ENCODE results near the gene WDR38. TPM values are rescaled to one million over a fixed set of nuclear protein-coding genes. Genes with fewer than 3 reads are reported as not detected.

Gene WDR38
- total and polyA plus RNA-seq, 9 of the 15 experiments (the other 6 are each of a cell fraction or from before 2014, with no cell fraction given), result not detected

DNA sequence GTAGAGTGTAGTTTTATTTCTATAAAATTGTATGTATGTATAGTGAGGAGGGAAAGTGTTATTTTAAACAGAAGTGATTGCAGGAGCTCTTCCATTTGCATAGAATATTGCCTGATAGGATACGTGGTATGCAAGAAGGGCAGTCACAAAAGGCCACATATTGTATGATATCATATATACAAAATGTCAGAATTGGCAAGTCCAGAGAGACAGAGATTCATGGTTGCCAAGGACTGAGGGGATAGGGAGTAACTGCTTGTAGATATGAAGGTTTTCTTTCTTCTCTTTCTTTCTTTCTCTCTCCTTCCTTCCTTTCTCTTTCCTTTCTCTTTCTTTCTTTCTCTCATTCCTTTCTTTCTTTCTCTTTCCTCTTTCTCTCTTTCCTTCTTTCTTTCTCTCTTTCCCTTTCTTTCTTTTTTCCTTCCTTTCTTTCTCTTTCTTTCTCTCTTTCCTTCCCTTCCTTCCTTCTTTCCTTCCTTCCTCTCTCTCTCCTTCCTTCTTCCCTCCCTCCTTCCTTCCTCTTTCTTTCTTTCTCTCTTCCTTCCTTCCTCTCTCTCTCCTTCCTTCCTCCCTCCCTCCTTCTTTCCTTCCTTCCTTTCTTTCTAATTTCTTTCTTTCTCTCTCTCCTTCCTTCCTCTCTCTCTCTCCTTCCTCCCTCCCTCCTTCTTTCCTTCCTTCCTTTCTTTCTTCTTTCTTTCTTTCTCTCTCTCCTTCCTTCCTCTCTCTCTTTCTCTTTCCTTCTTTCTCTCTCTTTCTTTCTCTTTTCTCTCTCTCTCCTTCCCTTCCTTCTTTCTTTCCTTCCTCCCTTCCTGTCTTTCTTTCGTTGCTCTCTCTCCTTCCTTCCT lies 24.5 kb upstream of the WDR38 start:
- intact Hi-C loops (cut with micrococcal nuclease), result no loop called here
- FAIRE-seq (no peak), ATAC-seq (no peak), DNase-seq (ENCODE audit: extremely low read depth in 1 of 4, low spot score in 3 of 4) (no peak)
- ChIA-PET POLR2A (interaction anchor here (1.0 kb wide), 1 partner anchor 17 kb away, joined by 7 read pairs; no protein-coding TSS in a partner anchor), CTCF (ENCODE audit: low intra/inter-chr PET ratio) (no interaction called here)
- no peak overlapping the region for H3K4me3 ChIP-seq
- H3K9me1 ChIP-seq (ENCODE audit: control insufficient read depth, insufficient read depth, low read length), result no peaks in the 10 kb centered on the region
- 0 out of 4 replicates have a peak, but pooled peaks of 1 of the 2 experiments have one; percentile 24 for TF ChIP-seq HDAC1 (IDR thresholded peaks at IDR 0.05)
- TF ChIP-seq ZNF174 (CRISPR knock-in tag; IDR thresholded peaks at IDR 0.05), result no peak
- TF ChIP-seq TRIM24 (IDR thresholded peaks at IDR 0.05), result 0 out of 4 replicates have a peak, but pooled peaks of 1 of the 2 experiments have one; percentile 8
- TF ChIP-seq PHB2 (IDR thresholded peaks at IDR 0.05; ENCODE audit: low read depth), result peak; percentile 14; the same call in 1 of the 2 replicates
- 0 out of 2 replicates have a peak, but pooled peaks have one; percentile 7 for TF ChIP-seq KHSRP (IDR thresholded peaks at IDR 0.05)
- no peak for TF ChIP-seq RB1 (IDR thresholded peaks at IDR 0.05; ENCODE audit: low read depth)
- TF ChIP-seq, protein P1, sequence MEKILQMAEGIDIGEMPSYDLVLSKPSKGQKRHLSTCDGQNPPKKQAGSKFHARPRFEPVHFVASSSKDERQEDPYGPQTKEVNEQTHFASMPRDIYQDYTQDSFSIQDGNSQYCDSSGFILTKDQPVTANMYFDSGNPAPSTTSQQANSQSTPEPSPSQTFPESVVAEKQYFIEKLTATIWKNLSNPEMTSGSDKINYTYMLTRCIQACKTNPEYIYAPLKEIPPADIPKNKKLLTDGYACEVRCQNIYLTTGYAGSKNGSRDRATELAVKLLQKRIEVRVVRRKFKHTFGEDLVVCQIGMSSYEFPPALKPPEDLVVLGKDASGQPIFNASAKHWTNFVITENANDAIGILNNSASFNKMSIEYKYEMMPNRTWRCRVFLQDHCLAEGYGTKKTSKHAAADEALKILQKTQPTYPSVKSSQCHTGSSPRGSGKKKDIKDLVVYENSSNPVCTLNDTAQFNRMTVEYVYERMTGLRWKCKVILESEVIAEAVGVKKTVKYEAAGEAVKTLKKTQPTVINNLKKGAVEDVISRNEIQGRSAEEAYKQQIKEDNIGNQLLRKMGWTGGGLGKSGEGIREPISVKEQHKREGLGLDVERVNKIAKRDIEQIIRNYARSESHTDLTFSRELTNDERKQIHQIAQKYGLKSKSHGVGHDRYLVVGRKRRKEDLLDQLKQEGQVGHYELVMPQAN (IDR thresholded peaks at IDR 0.05; ENCODE audit: borderline replicate concordance), result peak; percentile 45; the same call in 1 of the 2 replicates
- no peak for TF ChIP-seq ETS2 (tag; IDR thresholded peaks at IDR 0.05; ENCODE audit: borderline replicate concordance, poor library complexity, severe bottlenecking)
- TF ChIP-seq MTA1 (IDR thresholded peaks at IDR 0.05; ENCODE audit: borderline replicate concordance), result peak; percentile 88
- TF ChIP-seq ZNF785 (CRISPR knock-in tag; IDR thresholded peaks at IDR 0.05), result no peak
- TF ChIP-seq POLR2A (conservative IDR thresholded peaks at IDR 0.05), result no peak
- TF ChIP-seq, protein P2, sequence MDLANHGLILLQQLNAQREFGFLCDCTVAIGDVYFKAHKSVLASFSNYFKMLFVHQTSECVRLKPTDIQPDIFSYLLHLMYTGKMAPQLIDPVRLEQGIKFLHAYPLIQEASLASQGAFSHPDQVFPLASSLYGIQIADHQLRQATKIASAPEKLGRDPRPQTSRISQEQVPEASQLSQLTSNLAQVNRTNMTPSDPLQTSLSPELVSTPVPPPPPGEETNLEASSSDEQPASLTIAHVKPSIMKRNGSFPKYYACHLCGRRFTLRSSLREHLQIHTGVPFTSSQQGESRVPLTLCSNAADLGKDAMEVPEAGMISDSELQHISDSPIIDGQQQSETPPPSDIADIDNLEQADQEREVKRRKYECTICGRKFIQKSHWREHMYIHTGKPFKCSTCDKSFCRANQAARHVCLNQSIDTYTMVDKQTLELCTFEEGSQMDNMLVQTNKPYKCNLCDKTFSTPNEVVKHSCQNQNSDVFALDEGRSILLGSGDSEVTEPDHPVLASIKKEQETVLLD (IDR thresholded peaks at IDR 0.05), result peak; percentile 75; the same call in 1 of the 2 replicates
- TF ChIP-seq, protein P3, sequence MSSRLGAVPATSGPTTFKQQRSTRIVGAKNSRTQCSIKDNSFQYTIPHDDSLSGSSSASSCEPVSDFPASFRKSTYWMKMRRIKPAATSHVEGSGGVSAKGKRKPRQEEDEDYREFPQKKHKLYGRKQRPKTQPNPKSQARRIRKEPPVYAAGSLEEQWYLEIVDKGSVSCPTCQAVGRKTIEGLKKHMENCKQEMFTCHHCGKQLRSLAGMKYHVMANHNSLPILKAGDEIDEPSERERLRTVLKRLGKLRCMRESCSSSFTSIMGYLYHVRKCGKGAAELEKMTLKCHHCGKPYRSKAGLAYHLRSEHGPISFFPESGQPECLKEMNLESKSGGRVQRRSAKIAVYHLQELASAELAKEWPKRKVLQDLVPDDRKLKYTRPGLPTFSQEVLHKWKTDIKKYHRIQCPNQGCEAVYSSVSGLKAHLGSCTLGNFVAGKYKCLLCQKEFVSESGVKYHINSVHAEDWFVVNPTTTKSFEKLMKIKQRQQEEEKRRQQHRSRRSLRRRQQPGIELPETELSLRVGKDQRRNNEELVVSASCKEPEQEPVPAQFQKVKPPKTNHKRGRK (tag; IDR thresholded peaks at IDR 0.05), result peak; percentile 97
- TF ChIP-seq ARID2 (IDR thresholded peaks at IDR 0.05), result peak; percentile 8; the same call in 1 of the 2 replicates
- TF ChIP-seq HLTF (IDR thresholded peaks at IDR 0.05), result peak; percentile 11; the same call in 1 of the 2 replicates
- TF ChIP-seq LARP7 (IDR thresholded peaks at IDR 0.05), result 0 out of 2 replicates have a peak, but pooled peaks have one; percentile 16
- H3K4me2 ChIP-seq (ENCODE audit: insufficient read depth, low read length), result no peak overlapping the region
- H3K27me3 ChIP-seq (ENCODE audit: control insufficient read depth in 2 of 2, insufficient read depth in 2 of 2, low read length in 2 of 2), result no peaks in the 10 kb centered on the region
- no peaks in the 10 kb centered on the region for H3K9me3 ChIP-seq (replicated peaks; ENCODE audit: control insufficient read depth, insufficient read depth, low read depth, low read length)
- H4K20me1 ChIP-seq (replicated peaks; ENCODE audit: control insufficient read depth, insufficient read depth, low read length), result no peaks in the 10 kb centered on the region
- in situ Hi-C loops (cut with MboI), result no loop called here
- no peaks in the 10 kb centered on the region for H3K79me2 ChIP-seq (ENCODE audit: control insufficient read depth, insufficient read depth, low read length)
- no peaks in the 10 kb centered on the region for H3K36me3 ChIP-seq (ENCODE audit: control insufficient read depth, insufficient read depth, low read length)
- H3K9ac ChIP-seq (ENCODE audit: insufficient read depth in 1 of 2, low read depth in 2 of 2, low read length in 2 of 2), result no peak overlapping the region
- peaks cover 8 to 11% of the 10 kb centered on the region in 2 experiments; a peak in 4 of 5 replicates for H3K4me1 ChIP-seq (replicated peaks in 1 of 2; ENCODE audit: control insufficient read depth in 2 of 2, insufficient read depth in 2 of 2, low read length in 2 of 2)
- H3K27ac ChIP-seq (ENCODE audit: extremely low read depth, low read depth, low read length), result no peak overlapping the region
- BruUV-seq (replicated peaks), result no TSS peak
- H2AFZ ChIP-seq (ENCODE audit: low read depth, low read length), result no peak overlapping the region
- WGBS (ENCODE audit: insufficient coverage, low coverage, missing lambda C conversion rate), result 4% methylated on average over 2 of the region's 2 CpGs

Measured in K562 (cell line).